ENCODE data around the gene CENPM. TPM values are rescaled to one million over a fixed set of nuclear protein-coding genes. Genes with fewer than 3 reads are reported as not detected.

CENPM gene
- total RNA-seq, 1 donor from 2014 or later, result 1.3 TPM

GRCh38 chr22:41909310-41910049 lies 37.5 kb downstream of the CENPM start:
- ATAC-seq (no peak), DNase-seq (no peak)
- Histone ChIP-seq H3K9me3 (no peaks in the 10 kb centered on the region), H3K4me1 (peaks cover 10% of the 10 kb centered on the region), H3K27me3 (peaks cover 54% of the 10 kb centered on the region), H3K36me3 (peaks cover 13% of the 10 kb centered on the region), H3K27ac (no peak overlapping the region), H3K4me3 (peak overlapping the region; percentile 19)
- intact Hi-C loops (cut with DNase I), result no loop called here
- TF ChIP-seq CTCF (IDR thresholded peaks at IDR 0.05), result no peak

- H3K36me3 ChIP-seq, result peaks cover 22% of the 10 kb centered on the region
- intact Hi-C loops (cut with DNase I), result no loop called here
- H3K27ac ChIP-seq, result no peak overlapping the region
- H3K9me3 ChIP-seq, result no peaks in the 10 kb centered on the region
- H3K4me1 ChIP-seq, result peaks cover 10% of the 10 kb centered on the region
- peaks cover 48% of the 10 kb centered on the region for H3K27me3 ChIP-seq
- no peak overlapping the region for H3K4me3 ChIP-seq
- no peak for DNase-seq
- no peak for TF ChIP-seq CTCF (IDR thresholded peaks at IDR 0.05)
- ATAC-seq, result no peak
Measured at GRCh38 chr22:41908411-41909309, 38.3 kb downstream of the CENPM start.

GRCh38 chr22:41907436-41908401 lies 39.2 kb downstream of the CENPM start:
- H3K4me3 ChIP-seq, result no peak overlapping the region
- no peaks in the 10 kb centered on the region for H3K9me3 ChIP-seq
- ATAC-seq, result no peak
- no peak for DNase-seq
- intact Hi-C loops (cut with DNase I), result no loop called here
- peaks cover 10% of the 10 kb centered on the region for H3K4me1 ChIP-seq
- H3K27me3 ChIP-seq, result peaks cover 39% of the 10 kb centered on the region
- no peak overlapping the region for H3K27ac ChIP-seq
- TF ChIP-seq CTCF (IDR thresholded peaks at IDR 0.05), result no peak
- peaks cover 31% of the 10 kb centered on the region for H3K36me3 ChIP-seq

GRCh38 chr22:41906822-41907221 lies 40.1 kb downstream of the CENPM start:
- H3K36me3 ChIP-seq, result peaks cover 34% of the 10 kb centered on the region
- no peaks in the 10 kb centered on the region for H3K9me3 ChIP-seq
- DNase-seq (no peak), ATAC-seq (no peak)
- intact Hi-C loops (cut with DNase I), result no loop called here
- H3K4me1 ChIP-seq, result peaks cover 10% of the 10 kb centered on the region
- H3K27me3 ChIP-seq, result peaks cover 30% of the 10 kb centered on the region
- no peak overlapping the region for H3K27ac ChIP-seq
- H3K4me3 ChIP-seq, result no peak overlapping the region
- no peak for TF ChIP-seq CTCF (IDR thresholded peaks at IDR 0.05)

Data from upper lobe of right lung (tissue), 1 donor.